Right hindlimb (tissue), 1 donor: ENCODE measurements around the gene UNC13C.

Source experiments
- DNase-seq: peaks from one replicate; pipeline ENCODE4 v3.0.0-alpha.2; 2018

Gene UNC13C

GRCh38 chr15:54026258-54026657 lies 48.0 kb downstream of the UNC13C start:
- DNase-seq, result no peak

GRCh38 chr15:54026891-54027290 lies 48.6 kb downstream of the UNC13C start:
- DNase-seq, result no peak

GRCh38 chr15:54029081-54029480 lies 50.8 kb downstream of the UNC13C start:
- DNase-seq, result no peak

- no peak for DNase-seq
These were observed 53.8 kb downstream of the UNC13C start for GRCh38 chr15:54032066-54032465.

- DNase-seq, result peak; percentile 28
These were observed 55.2 kb downstream of the UNC13C start for GRCh38 chr15:54033356-54033860.

GRCh38 chr15:54033869-54034458 lies 55.7 kb downstream of the UNC13C start:
- DNase-seq, result peak; percentile 23

- no peak for DNase-seq
These were observed 57.4 kb downstream of the UNC13C start for GRCh38 chr15:54035616-54036015.

- DNase-seq, result no peak
These were observed 67.2 kb downstream of the UNC13C start for GRCh38 chr15:54045397-54045796.

- no peak for DNase-seq
These were observed 67.9 kb downstream of the UNC13C start for GRCh38 chr15:54046093-54046492.

- no peak for DNase-seq
These were observed 86.1 kb downstream of the UNC13C start for GRCh38 chr15:54064365-54064764.

GRCh38 chr15:54066403-54066802 lies 88.2 kb downstream of the UNC13C start:
- DNase-seq, result no peak

GRCh38 chr15:54082836-54083492 lies 104.7 kb downstream of the UNC13C start:
- peak; percentile 26 for DNase-seq

GRCh38 chr15:54083501-54083900 lies 105.3 kb downstream of the UNC13C start:
- DNase-seq, result no peak

- DNase-seq, result no peak
These were observed 105.8 kb downstream of the UNC13C start for GRCh38 chr15:54083991-54084390.

GRCh38 chr15:54088837-54089236 lies 110.6 kb downstream of the UNC13C start:
- no peak for DNase-seq

- no peak for DNase-seq
These were observed 111.5 kb downstream of the UNC13C start for GRCh38 chr15:54089776-54090175.

- no peak for DNase-seq
These were observed 113.4 kb downstream of the UNC13C start for GRCh38 chr15:54091651-54092050.

GRCh38 chr15:54094661-54095060 lies 116.4 kb downstream of the UNC13C start:
- no peak for DNase-seq

GRCh38 chr15:54097019-54097418 lies 118.8 kb downstream of the UNC13C start:
- DNase-seq, result no peak

GRCh38 chr15:54099010-54099409 lies 120.8 kb downstream of the UNC13C start:
- no peak for DNase-seq

GRCh38 chr15:54101664-54102270 lies 123.5 kb downstream of the UNC13C start:
- no peak for DNase-seq

GRCh38 chr15:54102704-54103103 lies 124.5 kb downstream of the UNC13C start:
- no peak for DNase-seq

GRCh38 chr15:54109014-54109413 lies 130.8 kb downstream of the UNC13C start:
- DNase-seq, result no peak

GRCh38 chr15:54119051-54119450 lies 140.8 kb downstream of the UNC13C start:
- DNase-seq, result no peak
